Measurements from ENCODE around the gene STRA8. TPM values are rescaled to one million over a fixed set of nuclear protein-coding genes. Genes with fewer than 3 reads are reported as not detected.
A peak's percentile ranks its signal among the peaks of the same experiment; 100 is the strongest.

Gene STRA8
- total RNA-seq, 1 donor from 2014 or later: not detected

- H3K27me3 Mint-ChIP-seq (ENCODE audit: low read depth): no peaks in the 10 kb centered on the region
- no peaks in the 10 kb centered on the region for H3K9me3 Mint-ChIP-seq
- no peak overlapping the region for H3K27ac Mint-ChIP-seq (ENCODE audit: unreplicated experiment)
- TF ChIP-seq, protein P1, sequence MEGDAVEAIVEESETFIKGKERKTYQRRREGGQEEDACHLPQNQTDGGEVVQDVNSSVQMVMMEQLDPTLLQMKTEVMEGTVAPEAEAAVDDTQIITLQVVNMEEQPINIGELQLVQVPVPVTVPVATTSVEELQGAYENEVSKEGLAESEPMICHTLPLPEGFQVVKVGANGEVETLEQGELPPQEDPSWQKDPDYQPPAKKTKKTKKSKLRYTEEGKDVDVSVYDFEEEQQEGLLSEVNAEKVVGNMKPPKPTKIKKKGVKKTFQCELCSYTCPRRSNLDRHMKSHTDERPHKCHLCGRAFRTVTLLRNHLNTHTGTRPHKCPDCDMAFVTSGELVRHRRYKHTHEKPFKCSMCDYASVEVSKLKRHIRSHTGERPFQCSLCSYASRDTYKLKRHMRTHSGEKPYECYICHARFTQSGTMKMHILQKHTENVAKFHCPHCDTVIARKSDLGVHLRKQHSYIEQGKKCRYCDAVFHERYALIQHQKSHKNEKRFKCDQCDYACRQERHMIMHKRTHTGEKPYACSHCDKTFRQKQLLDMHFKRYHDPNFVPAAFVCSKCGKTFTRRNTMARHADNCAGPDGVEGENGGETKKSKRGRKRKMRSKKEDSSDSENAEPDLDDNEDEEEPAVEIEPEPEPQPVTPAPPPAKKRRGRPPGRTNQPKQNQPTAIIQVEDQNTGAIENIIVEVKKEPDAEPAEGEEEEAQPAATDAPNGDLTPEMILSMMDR (conservative IDR thresholded peaks at IDR 0.05): no peak
- no peak overlapping the region for H3K4me3 Mint-ChIP-seq
- DNase-seq (ENCODE audit: low read depth, low spot score): no peak
- H3K4me1 Mint-ChIP-seq: peaks cover 5% of the 10 kb centered on the region
- peaks cover 3% of the 10 kb centered on the region for H3K36me3 Mint-ChIP-seq (ENCODE audit: low read depth)
Measured at GRCh38 chr7:135197906-135198655, 35.6 kb upstream of the STRA8 start.

DNA sequence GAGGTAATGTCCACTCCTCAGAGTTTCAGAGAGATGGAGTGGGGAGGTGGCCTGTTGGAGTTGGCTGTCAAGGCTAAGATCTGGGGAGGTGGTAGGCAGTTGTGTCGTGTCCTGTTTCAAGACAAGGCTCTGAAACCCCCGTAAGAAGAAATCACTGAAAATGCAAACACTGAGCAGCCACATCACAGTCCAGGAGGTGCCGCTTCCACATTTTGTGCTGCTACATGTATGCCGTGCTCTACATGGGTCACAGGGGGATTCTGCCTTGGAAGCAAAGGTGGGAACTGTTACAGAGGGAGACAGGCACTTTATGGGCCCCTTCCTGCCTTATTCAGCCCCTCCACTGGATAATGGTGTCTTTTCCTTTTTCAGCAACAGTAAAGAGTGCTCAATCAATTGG lies 34.2 kb upstream of the STRA8 start:
- TF ChIP-seq, protein P1 (conservative IDR thresholded peaks at IDR 0.05): no peak
- Mint-ChIP-seq H3K4me1 (peaks cover 5% of the 10 kb centered on the region), H3K9me3 (no peaks in the 10 kb centered on the region), H3K4me3 (no peak overlapping the region), H3K27ac (ENCODE audit: unreplicated experiment) (peak overlapping the region; percentile 9), H3K36me3 (ENCODE audit: low read depth) (peaks cover 6% of the 10 kb centered on the region), H3K27me3 (ENCODE audit: low read depth) (no peaks in the 10 kb centered on the region)
- no peak for DNase-seq (ENCODE audit: low read depth, low spot score)

DNA sequence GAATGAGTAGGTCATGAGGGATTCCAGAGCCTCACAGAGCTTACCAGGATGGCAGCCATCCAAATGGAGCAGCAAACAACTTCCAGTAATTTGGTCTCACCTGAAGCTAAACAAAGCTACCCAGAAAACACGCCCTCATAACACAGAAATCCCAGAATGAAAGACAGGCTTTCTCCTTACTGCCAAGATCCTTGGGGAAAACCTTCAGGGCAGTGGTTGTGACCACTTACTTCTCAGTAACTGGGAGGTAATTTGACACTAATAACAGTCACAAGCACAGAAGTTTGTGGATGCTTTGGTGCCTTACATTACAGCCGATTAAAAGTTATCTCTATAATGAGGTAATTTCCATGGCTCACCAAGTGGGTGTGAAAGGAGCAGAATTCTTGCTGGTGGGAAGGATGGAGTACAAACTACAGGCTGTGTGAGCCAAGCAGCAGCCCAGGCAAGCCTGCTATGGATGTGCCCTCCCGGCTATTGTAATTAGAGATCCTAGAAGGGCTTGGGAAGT lies 32.8 kb upstream of the STRA8 start:
- Mint-ChIP-seq H3K4me1 (peaks cover 5% of the 10 kb centered on the region), H3K4me3 (no peak overlapping the region), H3K27ac (ENCODE audit: unreplicated experiment) (no peak overlapping the region), H3K9me3 (no peaks in the 10 kb centered on the region), H3K27me3 (ENCODE audit: low read depth) (no peaks in the 10 kb centered on the region), H3K36me3 (ENCODE audit: low read depth) (peaks cover 6% of the 10 kb centered on the region)
- TF ChIP-seq, protein P1 (conservative IDR thresholded peaks at IDR 0.05): no peak
- no peak for DNase-seq (ENCODE audit: low read depth, low spot score)

DNA sequence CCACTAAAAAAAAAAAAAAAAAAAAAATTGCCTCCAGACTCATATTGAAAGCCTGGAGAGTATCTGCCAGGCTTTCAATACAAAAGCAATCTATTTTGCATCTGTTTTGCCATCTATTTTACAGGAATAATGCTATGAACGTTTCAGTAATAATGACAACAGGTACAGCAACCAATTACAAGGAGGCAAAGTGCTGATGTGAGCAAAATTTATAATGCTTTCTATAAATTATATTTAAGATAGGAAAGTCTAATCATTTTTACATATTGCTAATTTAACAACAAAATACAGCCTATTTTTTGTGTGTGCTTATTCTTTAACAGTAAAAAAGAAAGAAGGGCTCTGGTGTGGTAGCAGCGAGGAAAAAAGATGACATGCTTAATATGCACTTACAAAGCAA lies 32.3 kb upstream of the STRA8 start:
- Mint-ChIP-seq H3K27me3 (ENCODE audit: low read depth) (no peaks in the 10 kb centered on the region), H3K9me3 (no peaks in the 10 kb centered on the region), H3K4me1 (peaks cover 5% of the 10 kb centered on the region), H3K4me3 (no peak overlapping the region), H3K27ac (ENCODE audit: unreplicated experiment) (no peak overlapping the region), H3K36me3 (ENCODE audit: low read depth) (peaks cover 6% of the 10 kb centered on the region)
- DNase-seq (ENCODE audit: low read depth, low spot score): no peak
- TF ChIP-seq, protein P1 (conservative IDR thresholded peaks at IDR 0.05): no peak

DNA sequence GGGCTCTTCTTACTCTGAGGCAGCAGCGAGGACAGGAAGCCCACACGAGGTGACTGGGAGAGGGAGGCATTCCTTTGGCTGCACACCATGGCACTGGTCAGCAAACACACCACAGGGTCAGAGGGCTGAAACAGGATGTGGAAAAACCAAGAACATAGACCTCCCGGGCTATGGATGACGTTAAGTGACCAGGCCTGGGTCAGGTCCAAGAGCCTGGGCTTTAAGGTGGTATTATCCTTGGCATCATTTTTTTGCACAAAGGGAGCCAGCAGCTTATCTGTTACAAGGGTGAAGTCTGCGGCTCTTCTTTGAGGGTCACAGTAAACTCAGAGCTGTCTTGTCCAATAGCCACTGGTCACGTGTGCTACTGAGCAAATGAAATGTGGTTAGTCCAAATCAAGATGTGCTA lies 29.3 kb upstream of the STRA8 start:
- peaks cover 11% of the 10 kb centered on the region for H3K4me1 Mint-ChIP-seq
- TF ChIP-seq, protein P1 (conservative IDR thresholded peaks at IDR 0.05): no peak
- no peak overlapping the region for H3K4me3 Mint-ChIP-seq
- no peaks in the 10 kb centered on the region for H3K27me3 Mint-ChIP-seq (ENCODE audit: low read depth)
- DNase-seq (ENCODE audit: low read depth, low spot score): no peak
- H3K27ac Mint-ChIP-seq (ENCODE audit: unreplicated experiment): no peak overlapping the region
- H3K9me3 Mint-ChIP-seq: no peaks in the 10 kb centered on the region
- H3K36me3 Mint-ChIP-seq (ENCODE audit: low read depth): peaks cover 6% of the 10 kb centered on the region
